Measurements from ENCODE around the gene NSD2. TPM values are rescaled to one million over a fixed set of nuclear protein-coding genes. Genes with fewer than 3 reads are reported as not detected.
A peak's percentile ranks its signal among the peaks of the same experiment; 100 is the strongest.

Gene NSD2
- polyA plus RNA-seq (2013, experiment 1 of 4), result 218 TPM
- 229 TPM for polyA plus RNA-seq (2013, experiment 2 of 4)
- polyA plus RNA-seq (2013, experiment 3 of 4), result 133 TPM
- polyA plus RNA-seq (2013, experiment 4 of 4), result 142 TPM

GRCh38 chr4:1870578-1871443 lies at the start of gene NSD2:
Gene NSD2, plus strand, starts transcription at chr4:1871393. Its CDS starts 29,262 bp downstream, at chr4:1900655.
- 0% methylated on average over 155 of the region's 155 CpGs for WGBS, 2 experiments
- H3K4me1 ChIP-seq (ENCODE audit: control insufficient read depth, insufficient read depth, low read length), result peaks cover 19% of the 10 kb centered on the region
- H3K9me3 ChIP-seq (ENCODE audit: control insufficient read depth, low read length), result no peaks in the 10 kb centered on the region
- no peaks in the 10 kb centered on the region for H3K36me3 ChIP-seq (ENCODE audit: control insufficient read depth, insufficient read depth, low read length)
- H3K27ac ChIP-seq (ENCODE audit: insufficient read depth, low read depth, low read length, poor library complexity, severe bottlenecking), result peak within 1 kb of the TSS; percentile 92
- peaks cover 35% of the 10 kb centered on the region for H3K27me3 ChIP-seq (ENCODE audit: control insufficient read depth, insufficient read depth, low read length, poor library complexity, severe bottlenecking)
- peak within 1 kb of the TSS; percentile 96 for H3K4me3 ChIP-seq (ENCODE audit: insufficient read depth, low read depth, low read length)

GRCh38 chr4:1821679-1822567 lies 49.3 kb upstream of the NSD2 start:
- Histone ChIP-seq H3K4me3 (ENCODE audit: insufficient read depth, low read depth, low read length) (no peak overlapping the region), H3K27me3 (ENCODE audit: control insufficient read depth, insufficient read depth, low read length, poor library complexity, severe bottlenecking) (no peaks in the 10 kb centered on the region), H3K4me1 (ENCODE audit: control insufficient read depth, insufficient read depth, low read length) (peaks cover 4% of the 10 kb centered on the region), H3K36me3 (ENCODE audit: control insufficient read depth, insufficient read depth, low read length) (peaks cover 18% of the 10 kb centered on the region), H3K27ac (ENCODE audit: insufficient read depth, low read depth, low read length, poor library complexity, severe bottlenecking) (no peak overlapping the region), H3K9me3 (ENCODE audit: control insufficient read depth, low read length) (no peaks in the 10 kb centered on the region)
- WGBS, 2 experiments, result 95 to 96% methylated on average over 18 of the region's 18 CpGs

GRCh38 chr4:1822568-1823544 lies 48.3 kb upstream of the NSD2 start:
- Histone ChIP-seq H3K9me3 (ENCODE audit: control insufficient read depth, low read length) (no peaks in the 10 kb centered on the region), H3K4me3 (ENCODE audit: insufficient read depth, low read depth, low read length) (no peak overlapping the region), H3K4me1 (ENCODE audit: control insufficient read depth, insufficient read depth, low read length) (peaks cover 5% of the 10 kb centered on the region), H3K36me3 (ENCODE audit: control insufficient read depth, insufficient read depth, low read length) (peaks cover 16% of the 10 kb centered on the region), H3K27ac (ENCODE audit: insufficient read depth, low read depth, low read length, poor library complexity, severe bottlenecking) (no peak overlapping the region), H3K27me3 (ENCODE audit: control insufficient read depth, insufficient read depth, low read length, poor library complexity, severe bottlenecking) (no peaks in the 10 kb centered on the region)
- WGBS, 2 experiments, result 93% methylated on average over 37 of the region's 37 CpGs

GRCh38 chr4:1823545-1823932 lies 47.7 kb upstream of the NSD2 start:
- no peaks in the 10 kb centered on the region for H3K27me3 ChIP-seq (ENCODE audit: control insufficient read depth, insufficient read depth, low read length, poor library complexity, severe bottlenecking)
- peaks cover 13% of the 10 kb centered on the region for H3K36me3 ChIP-seq (ENCODE audit: control insufficient read depth, insufficient read depth, low read length)
- 96 to 97% methylated on average over 12 of the region's 12 CpGs for WGBS, 2 experiments
- H3K4me3 ChIP-seq (ENCODE audit: insufficient read depth, low read depth, low read length), result no peak overlapping the region
- no peak overlapping the region for H3K27ac ChIP-seq (ENCODE audit: insufficient read depth, low read depth, low read length, poor library complexity, severe bottlenecking)
- H3K4me1 ChIP-seq (ENCODE audit: control insufficient read depth, insufficient read depth, low read length), result peaks cover 5% of the 10 kb centered on the region
- H3K9me3 ChIP-seq (ENCODE audit: control insufficient read depth, low read length), result no peaks in the 10 kb centered on the region

GRCh38 chr4:1824746-1825145 lies 46.4 kb upstream of the NSD2 start:
- H3K27me3 ChIP-seq (ENCODE audit: control insufficient read depth, insufficient read depth, low read length, poor library complexity, severe bottlenecking), result no peaks in the 10 kb centered on the region
- H3K36me3 ChIP-seq (ENCODE audit: control insufficient read depth, insufficient read depth, low read length), result peaks cover 7% of the 10 kb centered on the region
- WGBS, 2 experiments, result 93 to 96% methylated on average over 11 of the region's 11 CpGs
- peaks cover 5% of the 10 kb centered on the region for H3K4me1 ChIP-seq (ENCODE audit: control insufficient read depth, insufficient read depth, low read length)
- H3K27ac ChIP-seq (ENCODE audit: insufficient read depth, low read depth, low read length, poor library complexity, severe bottlenecking), result no peak overlapping the region
- H3K4me3 ChIP-seq (ENCODE audit: insufficient read depth, low read depth, low read length), result no peak overlapping the region
- H3K9me3 ChIP-seq (ENCODE audit: control insufficient read depth, low read length), result no peaks in the 10 kb centered on the region

GRCh38 chr4:1825326-1825725 lies 45.9 kb upstream of the NSD2 start:
- Histone ChIP-seq H3K27me3 (ENCODE audit: control insufficient read depth, insufficient read depth, low read length, poor library complexity, severe bottlenecking) (no peaks in the 10 kb centered on the region), H3K4me1 (ENCODE audit: control insufficient read depth, insufficient read depth, low read length) (peaks cover 5% of the 10 kb centered on the region), H3K4me3 (ENCODE audit: insufficient read depth, low read depth, low read length) (no peak overlapping the region), H3K9me3 (ENCODE audit: control insufficient read depth, low read length) (no peaks in the 10 kb centered on the region), H3K27ac (ENCODE audit: insufficient read depth, low read depth, low read length, poor library complexity, severe bottlenecking) (no peak overlapping the region), H3K36me3 (ENCODE audit: control insufficient read depth, insufficient read depth, low read length) (peaks cover 7% of the 10 kb centered on the region)
- WGBS, 2 experiments, result 94 to 96% methylated on average over 19 of the region's 19 CpGs

- Histone ChIP-seq H3K27ac (ENCODE audit: insufficient read depth, low read depth, low read length, poor library complexity, severe bottlenecking) (no peak overlapping the region), H3K4me1 (ENCODE audit: control insufficient read depth, insufficient read depth, low read length) (peaks cover 5% of the 10 kb centered on the region), H3K9me3 (ENCODE audit: control insufficient read depth, low read length) (no peaks in the 10 kb centered on the region), H3K4me3 (ENCODE audit: insufficient read depth, low read depth, low read length) (no peak overlapping the region), H3K27me3 (ENCODE audit: control insufficient read depth, insufficient read depth, low read length, poor library complexity, severe bottlenecking) (no peaks in the 10 kb centered on the region), H3K36me3 (ENCODE audit: control insufficient read depth, insufficient read depth, low read length) (peaks cover 7% of the 10 kb centered on the region)
- WGBS, 2 experiments, result 95% methylated on average over 30 of the region's 30 CpGs
Observed at GRCh38 chr4:1826531-1827350, 44.5 kb upstream of the NSD2 start.

GRCh38 chr4:1830234-1830633 lies 41.0 kb upstream of the NSD2 start:
- Histone ChIP-seq H3K36me3 (ENCODE audit: control insufficient read depth, insufficient read depth, low read length) (peaks cover 7% of the 10 kb centered on the region), H3K27ac (ENCODE audit: insufficient read depth, low read depth, low read length, poor library complexity, severe bottlenecking) (no peak overlapping the region), H3K9me3 (ENCODE audit: control insufficient read depth, low read length) (no peaks in the 10 kb centered on the region), H3K4me3 (ENCODE audit: insufficient read depth, low read depth, low read length) (no peak overlapping the region), H3K4me1 (ENCODE audit: control insufficient read depth, insufficient read depth, low read length) (peaks cover 5% of the 10 kb centered on the region), H3K27me3 (ENCODE audit: control insufficient read depth, insufficient read depth, low read length, poor library complexity, severe bottlenecking) (no peaks in the 10 kb centered on the region)
- WGBS, 2 experiments, result 87 to 97% methylated on average over 3 of the region's 3 CpGs
